Choroid plexus epithelial cell (primary cell): ENCODE data around the gene LMOD3.

Source experiments
- DNase-seq: peaks from one replicate; pipeline ENCODE4 v3.0.0-alpha.2; 2010; ENCODE audit warnings: low read depth
- H3K4me3 ChIP-seq: 2 replicates; pipeline ENCODE4 v1.5.1; 2011; ENCODE audit warnings: low read depth, mild to moderate bottlenecking, control low read depth, low read length, moderate library complexity
- CTCF ChIP-seq: conservative IDR thresholded peaks from 2 replicates; pipeline ENCODE4 v1.5.1; 2011; ENCODE audit warnings: low read depth, mild to moderate bottlenecking, control low read depth, inconsistent platforms, low read length, moderate library complexity

LMOD3 gene

GRCh38 chr3:69128509-69128908, 6.1 kb upstream of the LMOD3 start:
- no peak for DNase-seq
- TF ChIP-seq CTCF: no peak

GRCh38 chr3:69126999-69127398, 4.6 kb upstream of the LMOD3 start:
- H3K4me3 ChIP-seq: no peak overlapping the region
- DNase-seq: no peak
- no peak for TF ChIP-seq CTCF

More at GRCh38 chr3:69128509-69128908, 6.1 kb upstream of the LMOD3 start:
- no peak overlapping the region for H3K4me3 ChIP-seq

- no peak overlapping the region for H3K4me3 ChIP-seq
- no peak for DNase-seq
- no peak for TF ChIP-seq CTCF
Measured at GRCh38 chr3:69126216-69126615, 3.8 kb upstream of the LMOD3 start.

GRCh38 chr3:69121950-69122349, 445 bp downstream of the LMOD3 start:
- TF ChIP-seq CTCF: no peak
- peak; percentile 13 for DNase-seq
- no peak overlapping the region for H3K4me3 ChIP-seq

- H3K4me3 ChIP-seq: no peak overlapping the region
- no peak for TF ChIP-seq CTCF
- DNase-seq: no peak
Measured at GRCh38 chr3:69121513-69121912, 882 bp downstream of the LMOD3 start.

GRCh38 chr3:69120879-69121464, 1.4 kb downstream of the LMOD3 start:
- peak; percentile 88 for DNase-seq

More at GRCh38 chr3:69120879-69121464, 1.4 kb downstream of the LMOD3 start:
- no peak overlapping the region for H3K4me3 ChIP-seq
- TF ChIP-seq CTCF: peak; percentile 95
